IMR-90 (cell line): ENCODE data around the gene TRMT6. TPM values are rescaled to one million over a fixed set of nuclear protein-coding genes. Genes with fewer than 3 reads are reported as not detected.

Source experiments
- ATAC-seq: fragments of 200-7000 bp; cut with Tn5 transposase; 2 replicates; pipeline ENCODE4 v1.9.1; 2020; ENCODE audit warnings: low read depth, mild to moderate bottlenecking, moderate library complexity
- BruUV-seq: library from RNA; stranded (reverse); fragments of 400-500 nt; replicated peaks from 2 replicates; lab custom pipeline; 2021; lab: Mats Ljungman, UMichigan
- CTCF ChIA-PET: fragments of 300-600 bp; formaldehyde crosslinking; extraction: SDS; loops from one replicate; lab custom pipeline; 2021; ENCODE audit warnings: antibody characterized with exemption; lab: Yijun Ruan, JAX
- POLR2A ChIA-PET: fragments of 300-600 bp; sonication (Branson Sonifier 250); formaldehyde crosslinking; loops from one replicate; lab custom pipeline; 2022; ENCODE audit warnings: antibody characterized with exemption; ENCODE audit not compliant: unreplicated experiment; lab: Charles Lee
- DNase-seq: peaks from one replicate; pipeline ENCODE4 v3.0.0; 2013
- H2AFZ ChIP-seq: replicated peaks from 2 replicates; pipeline ENCODE3; 2013; ENCODE audit warnings: low read length, mild to moderate bottlenecking; ENCODE audit not compliant: poor library complexity
- H2AK5ac ChIP-seq: 2 replicates; pipeline ENCODE4 v1.6.1; 2013; ENCODE audit warnings: low read depth, low read length, inconsistent platforms
- H2AK9ac ChIP-seq: replicated peaks from 2 replicates; pipeline ENCODE3; 2013; ENCODE audit warnings: mild to moderate bottlenecking, low read depth, low read length, moderate library complexity; ENCODE audit not compliant: poor library complexity
- H2BK120ac ChIP-seq: 2 replicates; pipeline ENCODE4 v1.6.1; 2013; ENCODE audit warnings: low read depth, low read length, inconsistent platforms
- H2BK15ac ChIP-seq: 3 replicates; pipeline ENCODE4 v1.6.1; 2013; ENCODE audit warnings: low read depth, low read length, inconsistent platforms
- H2BK20ac ChIP-seq: 2 replicates; pipeline ENCODE4 v1.6.1; 2013; ENCODE audit warnings: low read depth, mild to moderate bottlenecking, inconsistent platforms, low read length, moderate library complexity
- H2BK5ac ChIP-seq: 2 replicates; pipeline ENCODE4 v1.6.1; 2013; ENCODE audit warnings: mild to moderate bottlenecking, low read depth, low read length, inconsistent platforms; ENCODE audit not compliant: poor library complexity, severe bottlenecking
- H3K14ac ChIP-seq: replicated peaks from 2 replicates; pipeline ENCODE4 v1.6.1; 2013; ENCODE audit warnings: low read depth, low read length, inconsistent platforms
- H3K18ac ChIP-seq: 2 replicates; pipeline ENCODE4 v1.6.1; 2013; ENCODE audit warnings: low read depth, low read length, control low read depth
- H3K23ac ChIP-seq: 2 replicates; pipeline ENCODE4 v1.6.1; 2013; ENCODE audit warnings: low read depth, low read length, inconsistent platforms
- H3K27ac ChIP-seq: 2 replicates; pipeline ENCODE4 v1.5.1; 2013; ENCODE audit warnings: mild to moderate bottlenecking, control low read depth, low read length; ENCODE audit not compliant: insufficient read depth
- H3K27me3 ChIP-seq: 2 replicates; pipeline ENCODE4 v1.6.1; 2013; ENCODE audit warnings: low read length; ENCODE audit not compliant: control insufficient read depth, insufficient read depth
- H3K36me3 ChIP-seq: 2 replicates; pipeline ENCODE4 v1.6.1; 2013; ENCODE audit warnings: low read length, mixed read lengths; ENCODE audit not compliant: control insufficient read depth, insufficient read depth
- H3K4ac ChIP-seq: 2 replicates; pipeline ENCODE4 v1.6.1; 2013; ENCODE audit warnings: low read depth, low read length, inconsistent platforms
- H3K4me1 ChIP-seq: 2 replicates; pipeline ENCODE4 v1.6.1; 2013; ENCODE audit warnings: low read length, mixed read lengths; ENCODE audit not compliant: control insufficient read depth, insufficient read depth
- H3K4me2 ChIP-seq: 2 replicates; pipeline ENCODE4 v1.6.1; 2013; ENCODE audit warnings: low read depth, mild to moderate bottlenecking, control low read depth, low read length, moderate library complexity
- H3K4me3 ChIP-seq: 2 replicates; pipeline ENCODE4 v1.5.1; 2013; ENCODE audit warnings: low read depth, mild to moderate bottlenecking, control low read depth, low read length, moderate library complexity; ENCODE audit not compliant: insufficient read depth
- H3K56ac ChIP-seq: 2 replicates; pipeline ENCODE4 v1.6.1; 2013; ENCODE audit warnings: low read length, inconsistent platforms; ENCODE audit not compliant: insufficient read depth; ENCODE audit errors: extremely low read depth
- H3K79me1 ChIP-seq, 2 experiments: 2 replicates each; pipeline ENCODE4 v1.6.1; 2013; ENCODE audit warnings: low read length in 2 of 2, inconsistent platforms in 1 of 2, low read depth in 1 of 2
- H3K9ac ChIP-seq: 2 replicates; pipeline ENCODE4 v1.6.1; 2013; ENCODE audit warnings: low read depth, low read length, control low read depth
- H3K9me1 ChIP-seq: 2 replicates; pipeline ENCODE4 v1.6.1; 2013; ENCODE audit warnings: low read length, inconsistent platforms; ENCODE audit not compliant: insufficient read depth
- H3K9me3 ChIP-seq: 2 replicates; pipeline ENCODE4 v1.6.1; 2013; ENCODE audit warnings: low read length; ENCODE audit not compliant: control insufficient read depth, insufficient read depth
- H4K20me1 ChIP-seq: 2 replicates; pipeline ENCODE4 v1.6.1; 2013; ENCODE audit warnings: low read length, inconsistent platforms; ENCODE audit not compliant: insufficient read depth
- H4K5ac ChIP-seq: 2 replicates; pipeline ENCODE4 v1.6.1; 2013; ENCODE audit warnings: mild to moderate bottlenecking, low read depth, low read length, control low read depth
- H4K8ac ChIP-seq, 2 experiments: 2 replicates each; pipeline ENCODE4 v1.6.1; 2013; ENCODE audit warnings: low read depth in 2 of 2, low read length in 2 of 2, control low read depth in 1 of 2, inconsistent platforms in 1 of 2
- H4K91ac ChIP-seq: 2 replicates; pipeline ENCODE4 v1.6.1; 2013; ENCODE audit warnings: low read depth, low read length, inconsistent platforms; ENCODE audit not compliant: insufficient read depth
- MAFK ChIP-seq: IDR thresholded peaks from 2 replicates; pipeline ENCODE4 v1.6.1; 2012; ENCODE audit warnings: low read depth, low read length, improper control_type of control experiment
- NFE2L2 ChIP-seq: fragments of 150-350 bp; IDR thresholded peaks from 2 replicates; pipeline ENCODE4 v1.6.1; 2016; ENCODE audit warnings: low read depth, mild to moderate bottlenecking, low read length
- WGBS, 2 experiments: methylation state at CpG; one replicate each; pipeline versions ENCODE4 v1.1.5 to v1.1.7; 2013; ENCODE audit warnings: missing lambda C conversion rate in 2 of 2; ENCODE audit not compliant: insufficient read length in 1 of 2; ENCODE audit errors: extremely low coverage in 2 of 2; 5-methylcytosine and 5-hydroxymethylcytosine counted together
- dilution Hi-C: fragments of 300-500 bp; cut with HindIII; formaldehyde crosslinking; loops from one replicate; pipeline ENCODE4 v1.14.3; 2018; ENCODE audit warnings: low sequenced_read_pairs; ENCODE audit not compliant: unreplicated experiment
- in situ Hi-C: fragments of 300-500 bp; cut with MboI; formaldehyde crosslinking; loops from 3 replicates; pipeline ENCODE4 v1.14.3; 2019; ENCODE audit warnings: low sequenced_read_pairs, inconsistent platforms, mixed read lengths
- intact Hi-C: fragments of 100-400 bp; cut with micrococcal nuclease; formaldehyde crosslinking; loops from 2 replicates; pipeline ENCODE4 v1.10.0; 2022
- polyA plus RNA-seq, 3 experiments: library from polyadenylated mRNA; depleted of rRNA; stranded (reverse); fragments of >200 nt; gene quantifications; 2 replicates each; pipeline ENCODE4 v1.2.3, GENCODE V29; 2012; ENCODE audit warnings: low replicate concordance in 1 of 3
- total RNA-seq: library from RNA; depleted of rRNA; stranded (reverse); fragments of >200 nt; gene quantifications from 2 replicates; pipeline ENCODE4 v1.2.3, GENCODE V29; 2012
- TF ChIP-seq, protein P1 (sequence below): fragments of 150-350 bp; IDR thresholded peaks from 2 replicates; pipeline ENCODE4 v1.6.1; 2016; ENCODE audit warnings: low read depth, mild to moderate bottlenecking, low read length, moderate library complexity, borderline replicate concordance

Gene TRMT6
- total and polyA plus RNA-seq, 2 of the 4 experiments (the other 2 are of a cell fraction), result 7.2 to 8.0 TPM

DNA sequence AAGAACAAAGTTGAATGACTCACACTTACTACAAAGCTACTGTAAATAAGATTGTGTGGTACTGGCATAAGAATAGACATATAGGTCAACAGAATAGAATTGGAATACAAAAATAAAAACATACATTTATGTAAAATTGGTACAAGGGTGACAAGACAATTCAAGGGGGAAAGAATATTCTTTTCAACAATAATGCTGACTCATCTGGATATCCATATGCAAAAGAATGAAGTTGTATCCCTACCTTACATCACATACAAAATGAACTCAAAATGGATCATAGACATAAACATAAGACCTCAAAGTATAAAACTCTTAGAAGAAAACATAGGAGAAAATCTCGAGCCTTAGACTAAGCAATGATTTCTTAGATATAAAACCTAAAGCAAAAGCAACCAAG, 50.9 kb downstream of the TRMT6 start:
- Histone ChIP-seq H3K36me3 (no peaks in the 10 kb centered on the region), H3K18ac (no peak overlapping the region), H3K23ac (no peak overlapping the region), H2AFZ (no peak overlapping the region), H3K9me3 (no peaks in the 10 kb centered on the region), H2BK20ac (no peak overlapping the region), H3K27me3 (peaks cover 12% of the 10 kb centered on the region), H3K79me1 (no peaks in the 10 kb centered on the region), H3K4me3 (no peak overlapping the region), H4K8ac (no peak overlapping the region), H3K4ac (no peak overlapping the region), H2AK9ac (no peak overlapping the region), H2BK5ac (no peak overlapping the region), H3K9me1 (no peaks in the 10 kb centered on the region), H4K91ac (no peak overlapping the region), H2BK15ac (no peak overlapping the region), H3K56ac (no peak overlapping the region), H3K27ac (no peak overlapping the region), H3K4me1 (no peaks in the 10 kb centered on the region), H2BK120ac (no peak overlapping the region), H2AK5ac (no peak overlapping the region), H4K5ac (no peak overlapping the region), H3K9ac (no peak overlapping the region), H4K20me1 (no peaks in the 10 kb centered on the region), H3K4me2 (no peak overlapping the region), H3K14ac (no peak overlapping the region)
- ChIA-PET POLR2A (no interaction called here), CTCF (interaction anchor here (0.6 kb wide), 1 partner anchor 305 kb away, joined by 3 read pairs; no protein-coding TSS in a partner anchor)
- BruUV-seq, result no TSS peak
- intact Hi-C loops (no loop called here), dilution Hi-C loops (no loop called here), in situ Hi-C loops (no loop called here)
- no CpG with 5 or more reads among the region's 1 CpG for WGBS, 2 experiments
- DNase-seq (no peak), ATAC-seq (no peak)
- TF ChIP-seq, protein P1, sequence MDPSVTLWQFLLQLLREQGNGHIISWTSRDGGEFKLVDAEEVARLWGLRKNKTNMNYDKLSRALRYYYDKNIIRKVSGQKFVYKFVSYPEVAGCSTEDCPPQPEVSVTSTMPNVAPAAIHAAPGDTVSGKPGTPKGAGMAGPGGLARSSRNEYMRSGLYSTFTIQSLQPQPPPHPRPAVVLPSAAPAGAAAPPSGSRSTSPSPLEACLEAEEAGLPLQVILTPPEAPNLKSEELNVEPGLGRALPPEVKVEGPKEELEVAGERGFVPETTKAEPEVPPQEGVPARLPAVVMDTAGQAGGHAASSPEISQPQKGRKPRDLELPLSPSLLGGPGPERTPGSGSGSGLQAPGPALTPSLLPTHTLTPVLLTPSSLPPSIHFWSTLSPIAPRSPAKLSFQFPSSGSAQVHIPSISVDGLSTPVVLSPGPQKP, result no peak
- peak; percentile 31; the same call in 1 of the 2 replicates for TF ChIP-seq NFE2L2
- TF ChIP-seq MAFK, result peak; percentile 93
